ENCODE results near the gene IFFO2.

DNA sequence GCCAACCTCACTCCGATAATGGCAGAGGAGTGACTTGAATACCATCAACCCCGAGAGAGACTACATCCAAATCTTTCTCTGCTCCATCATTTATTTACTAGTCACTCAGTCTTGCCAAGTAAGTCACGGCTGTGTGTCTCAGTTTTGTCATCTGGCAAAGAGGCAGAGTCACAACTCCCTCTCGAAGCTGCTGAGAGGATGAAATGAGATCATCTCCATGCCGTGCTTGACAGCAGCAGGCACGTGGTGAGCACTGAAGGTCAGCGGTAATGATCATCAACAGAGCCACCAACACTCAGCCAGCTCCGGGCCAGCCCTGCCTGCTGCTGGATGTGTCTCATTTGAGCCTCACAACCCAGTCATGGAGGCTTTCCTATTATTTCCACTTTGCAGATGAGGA lies 74.0 kb downstream of the IFFO2 start:
- TF ChIP-seq POLR2AphosphoS5 (IDR thresholded peaks at IDR 0.05; ENCODE audit: low read depth, low read length) (no peak), TAF1 (IDR thresholded peaks at IDR 0.05; ENCODE audit: borderline replicate concordance, insufficient read depth, low read length) (no peak)
- TF ChIP-seq, protein P1, sequence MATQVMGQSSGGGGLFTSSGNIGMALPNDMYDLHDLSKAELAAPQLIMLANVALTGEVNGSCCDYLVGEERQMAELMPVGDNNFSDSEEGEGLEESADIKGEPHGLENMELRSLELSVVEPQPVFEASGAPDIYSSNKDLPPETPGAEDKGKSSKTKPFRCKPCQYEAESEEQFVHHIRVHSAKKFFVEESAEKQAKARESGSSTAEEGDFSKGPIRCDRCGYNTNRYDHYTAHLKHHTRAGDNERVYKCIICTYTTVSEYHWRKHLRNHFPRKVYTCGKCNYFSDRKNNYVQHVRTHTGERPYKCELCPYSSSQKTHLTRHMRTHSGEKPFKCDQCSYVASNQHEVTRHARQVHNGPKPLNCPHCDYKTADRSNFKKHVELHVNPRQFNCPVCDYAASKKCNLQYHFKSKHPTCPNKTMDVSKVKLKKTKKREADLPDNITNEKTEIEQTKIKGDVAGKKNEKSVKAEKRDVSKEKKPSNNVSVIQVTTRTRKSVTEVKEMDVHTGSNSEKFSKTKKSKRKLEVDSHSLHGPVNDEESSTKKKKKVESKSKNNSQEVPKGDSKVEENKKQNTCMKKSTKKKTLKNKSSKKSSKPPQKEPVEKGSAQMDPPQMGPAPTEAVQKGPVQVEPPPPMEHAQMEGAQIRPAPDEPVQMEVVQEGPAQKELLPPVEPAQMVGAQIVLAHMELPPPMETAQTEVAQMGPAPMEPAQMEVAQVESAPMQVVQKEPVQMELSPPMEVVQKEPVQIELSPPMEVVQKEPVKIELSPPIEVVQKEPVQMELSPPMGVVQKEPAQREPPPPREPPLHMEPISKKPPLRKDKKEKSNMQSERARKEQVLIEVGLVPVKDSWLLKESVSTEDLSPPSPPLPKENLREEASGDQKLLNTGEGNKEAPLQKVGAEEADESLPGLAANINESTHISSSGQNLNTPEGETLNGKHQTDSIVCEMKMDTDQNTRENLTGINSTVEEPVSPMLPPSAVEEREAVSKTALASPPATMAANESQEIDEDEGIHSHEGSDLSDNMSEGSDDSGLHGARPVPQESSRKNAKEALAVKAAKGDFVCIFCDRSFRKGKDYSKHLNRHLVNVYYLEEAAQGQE (IDR thresholded peaks at IDR 0.05; ENCODE audit: insufficient read depth in 1 of 2, low read depth in 2 of 2, low read length in 2 of 2), result no peak
